Upper lobe of left lung (tissue), 4 donors: ENCODE results near the gene MLLT1.

Experiments used
- CTCF ChIP-seq, 6 experiments: fragments of 450-650 bp in 4 of 6; fragments of 200-600 bp in 2 of 6; sonication (generic) in 2 of 6; IDR thresholded peaks; one replicate each; pipeline ENCODE4 v1.5.1; 2016 to 2019; ENCODE audit warnings: antibody characterized with exemption in 6 of 6
- POLR2A ChIP-seq, 4 donors: fragments of 450-650 bp; IDR thresholded peaks; one replicate each; pipeline ENCODE4 v1.5.1; 2016 to 2017; ENCODE audit warnings: antibody characterized with exemption in 4 of 4, mild to moderate bottlenecking in 2 of 4
- POLR2AphosphoS5 ChIP-seq, 2 donors: sonication (generic); formaldehyde crosslinking; IDR thresholded peaks; one replicate each; pipeline ENCODE4 v1.5.1; 2017; ENCODE audit warnings: antibody characterized with exemption in 2 of 2

- TF ChIP-seq CTCF (IDR thresholded peaks at IDR 0.05) (no peak), POLR2A (IDR thresholded peaks at IDR 0.05) (no peak), POLR2AphosphoS5 (IDR thresholded peaks at IDR 0.05) (no peak)
Measured at GRCh38 chr19:6241056-6241455, 38.7 kb downstream of the MLLT1 start.
